Raji (cell line): ENCODE measurements around the gene SLC9A6.

Experiments used
- POLR2A ChIP-seq: IDR thresholded peaks from 2 replicates; pipeline ENCODE4 v1.6.1; 2011; ENCODE audit warnings: low read depth, low read length, control low read depth; ENCODE audit not compliant: insufficient read depth

Gene SLC9A6

GRCh38 chrX:136046295-136047015, 61.2 kb downstream of the SLC9A6 start:
- no peak for TF ChIP-seq POLR2A

DNA sequence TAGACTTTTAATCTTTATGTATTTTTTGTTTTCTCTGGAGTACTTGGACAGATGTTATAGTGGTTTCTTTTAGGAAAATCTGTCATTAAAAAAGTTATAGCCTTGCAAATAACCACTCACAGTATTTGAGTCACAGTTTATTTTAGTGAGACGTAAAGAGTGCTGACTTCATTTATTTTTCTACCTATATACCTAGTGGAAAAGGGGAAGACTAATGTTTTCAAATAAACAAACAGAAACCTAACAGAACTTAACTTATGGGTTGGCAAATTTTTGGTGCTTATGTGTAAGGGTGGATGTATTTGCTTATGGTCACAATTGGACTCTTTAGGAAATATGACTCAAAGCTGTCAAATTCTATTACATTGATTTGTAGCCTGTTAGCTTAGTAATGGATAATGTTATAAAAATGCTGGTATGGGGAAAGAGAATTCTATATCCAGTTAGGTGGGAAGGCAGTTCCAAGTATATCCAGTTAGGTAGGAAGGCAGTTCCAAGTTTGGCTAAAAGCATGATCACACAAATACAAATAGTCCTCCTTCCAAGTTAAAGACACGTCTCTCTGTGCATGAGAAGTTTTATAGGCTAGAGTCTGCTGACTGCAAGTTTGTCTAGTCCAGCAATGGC, 61.9 kb downstream of the SLC9A6 start:
- TF ChIP-seq POLR2A: no peak

- TF ChIP-seq POLR2A: no peak
Measured at GRCh38 chrX:136047969-136048368, 62.7 kb downstream of the SLC9A6 start.

- TF ChIP-seq POLR2A: no peak
Measured at GRCh38 chrX:136048446-136048845, 63.2 kb downstream of the SLC9A6 start.

DNA sequence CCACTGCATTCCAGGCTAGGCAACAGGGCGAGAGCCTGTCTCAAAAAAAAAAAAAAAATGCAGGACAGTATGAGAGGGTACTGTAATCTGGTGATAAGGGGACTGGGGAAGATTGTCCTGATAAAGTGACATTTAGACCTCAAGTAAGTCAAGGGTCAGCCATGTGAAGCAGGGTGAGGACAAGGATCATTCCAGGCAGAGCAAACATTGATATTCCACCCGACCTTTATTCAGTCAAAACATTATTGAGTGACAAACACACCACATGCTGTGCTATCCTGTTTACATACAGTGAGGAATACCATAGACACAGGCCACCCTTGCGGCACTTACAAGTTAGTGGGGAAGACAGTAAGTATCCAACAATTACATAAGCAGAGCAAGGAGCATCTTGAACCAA, 64.4 kb downstream of the SLC9A6 start:
- TF ChIP-seq POLR2A: no peak

DNA sequence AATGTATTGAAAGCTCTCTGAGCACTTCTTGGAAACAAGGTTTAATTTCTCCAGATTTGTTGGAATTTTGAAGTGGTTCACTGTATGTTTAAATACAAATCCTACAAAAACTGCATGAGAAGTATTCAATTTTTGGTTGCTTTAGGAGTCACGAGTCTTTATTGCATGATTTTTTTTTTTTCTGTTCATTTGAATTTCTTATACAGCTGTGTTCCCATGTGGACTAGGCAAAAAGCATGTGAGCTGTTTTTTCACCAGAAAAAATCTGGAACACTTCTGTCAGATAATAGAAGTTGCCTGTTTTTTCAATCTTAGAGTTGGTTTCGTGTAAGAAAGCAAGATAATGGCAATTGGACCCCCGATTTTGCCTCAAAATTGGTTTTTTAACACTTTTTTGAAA, 66.4 kb downstream of the SLC9A6 start:
- TF ChIP-seq POLR2A: no peak

GRCh38 chrX:136055651-136056221, 70.5 kb downstream of the SLC9A6 start:
- no peak for TF ChIP-seq POLR2A

DNA sequence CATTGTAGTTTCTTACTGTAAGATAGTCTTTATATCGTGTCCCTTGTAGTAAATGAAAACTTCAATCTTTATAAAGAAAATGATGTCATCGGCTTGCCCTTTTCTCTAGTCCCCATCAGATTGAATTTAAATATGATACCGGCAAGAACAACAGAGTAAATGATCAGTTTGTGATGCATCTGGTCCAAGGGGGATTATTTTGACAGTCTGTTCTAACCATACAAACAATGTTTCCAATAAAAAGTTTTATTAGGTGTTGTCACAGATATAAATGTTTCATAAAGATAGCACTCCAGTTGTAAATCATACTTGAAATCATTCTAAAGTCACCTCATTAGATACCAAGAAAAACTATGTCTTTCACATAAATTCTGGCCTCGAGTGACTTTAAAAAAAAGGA, 72.3 kb downstream of the SLC9A6 start:
- TF ChIP-seq POLR2A: no peak

GRCh38 chrX:136059350-136059749, 74.1 kb downstream of the SLC9A6 start:
- no peak for TF ChIP-seq POLR2A

DNA sequence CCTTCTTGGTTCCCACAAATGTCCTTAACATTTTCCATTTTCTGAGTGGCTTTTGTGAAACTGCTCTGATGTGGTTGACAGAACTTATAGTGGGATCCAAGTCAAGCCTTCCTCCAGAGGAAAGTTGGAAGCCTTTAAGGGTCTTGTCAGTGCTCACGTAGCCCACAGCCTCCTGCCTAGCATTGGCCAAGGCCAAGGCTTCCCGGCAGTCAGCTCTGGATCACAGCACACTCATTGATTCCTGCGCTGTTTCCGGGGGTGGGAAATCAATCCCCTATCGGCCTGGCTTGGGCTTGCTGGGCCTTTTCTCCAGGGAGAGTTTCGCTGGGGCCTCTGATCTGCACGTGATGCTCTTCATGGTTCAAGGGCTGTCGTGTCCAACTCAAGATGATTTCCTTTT, 76.1 kb downstream of the SLC9A6 start:
- no peak for TF ChIP-seq POLR2A

DNA sequence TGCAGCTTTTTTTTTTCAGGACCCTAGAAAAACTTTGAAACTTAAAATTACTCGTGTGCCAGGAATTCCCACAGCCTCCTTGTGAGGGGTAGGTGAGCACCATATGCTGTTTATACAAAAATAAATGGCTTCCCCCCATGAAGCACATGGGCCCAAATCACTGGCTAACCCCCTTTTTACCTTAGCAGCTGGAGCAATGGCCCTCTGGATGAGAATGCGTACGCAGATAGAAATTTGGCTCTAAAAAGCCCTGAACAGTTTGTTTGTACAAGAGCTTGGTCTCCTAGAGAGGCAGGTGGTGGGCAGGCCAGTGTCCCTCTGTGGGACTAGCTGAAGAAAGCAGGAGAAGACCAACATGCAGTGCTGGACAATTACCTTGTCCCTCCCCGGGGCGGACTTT, 76.5 kb downstream of the SLC9A6 start:
- no peak for TF ChIP-seq POLR2A

DNA sequence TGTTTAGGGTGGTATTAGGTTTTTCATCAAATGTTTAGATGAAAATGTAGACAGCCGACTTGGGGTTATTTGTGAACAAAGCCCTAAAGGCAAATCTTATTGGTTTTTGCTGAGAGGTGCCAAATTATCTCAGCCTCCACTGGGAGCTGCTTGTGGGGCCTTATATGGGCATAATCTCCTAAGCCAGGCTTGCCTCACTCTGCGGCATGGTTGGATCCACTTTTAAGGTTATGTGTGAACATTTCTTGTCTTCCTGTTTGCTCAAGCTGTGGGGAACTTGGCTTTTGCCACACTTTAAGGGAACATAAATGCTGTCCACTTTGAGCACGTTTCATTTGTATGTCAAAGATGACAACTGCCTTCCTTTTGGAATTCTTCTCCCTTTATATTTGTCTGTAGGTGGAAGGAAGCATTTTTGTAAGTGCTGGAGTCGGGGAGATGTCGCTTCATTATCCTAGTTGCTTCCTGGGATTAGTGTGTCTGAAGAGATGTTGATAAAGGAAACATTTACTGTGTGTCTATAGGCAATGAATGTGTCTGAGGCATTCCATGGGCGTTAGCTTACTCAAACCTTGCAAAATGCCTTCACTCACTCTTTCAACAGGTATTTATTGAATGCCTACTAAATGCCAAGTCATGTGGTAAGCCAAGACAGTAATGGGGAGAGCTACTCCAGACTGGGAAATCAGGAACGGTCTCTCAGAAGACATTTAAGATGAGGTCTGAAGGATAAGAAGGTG, 78.3 kb downstream of the SLC9A6 start:
- no peak for TF ChIP-seq POLR2A

- TF ChIP-seq POLR2A: no peak
Measured at GRCh38 chrX:136064661-136065043, 79.4 kb downstream of the SLC9A6 start.

GRCh38 chrX:136065044-136065671, 79.9 kb downstream of the SLC9A6 start:
- no peak for TF ChIP-seq POLR2A

DNA sequence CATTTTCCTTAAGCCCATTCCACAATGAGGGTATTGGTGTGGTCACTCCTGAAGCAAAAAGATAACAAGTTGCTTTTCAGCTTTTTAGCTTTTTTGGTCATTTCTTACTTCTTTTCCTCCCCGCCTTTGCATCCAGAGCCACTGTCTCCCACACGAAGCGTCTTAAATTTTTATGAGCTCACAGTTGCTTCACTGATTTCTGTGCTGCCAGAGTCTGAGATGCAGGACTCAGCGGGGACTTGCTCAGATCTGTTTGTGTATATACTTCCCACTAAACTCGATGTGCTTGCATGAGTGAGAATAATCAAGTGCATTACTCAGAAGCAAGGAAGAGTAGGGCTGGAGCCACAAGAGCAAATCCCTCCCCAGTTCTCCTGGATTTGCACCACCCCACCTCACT, 81.9 kb downstream of the SLC9A6 start:
- TF ChIP-seq POLR2A: no peak
